DND-41 (cell line): ENCODE measurements around the gene SPRED1.

ENCODE experiments used
- ATAC-seq: fragments of 200-7000 bp; cut with Tn5 transposase; 3 replicates; pipeline ENCODE4 v1.9.1; 2021; ENCODE audit warnings: low read depth; ENCODE audit not compliant: insufficient read depth
- DNase-seq: peaks from one replicate; pipeline ENCODE4 v3.0.0-alpha.2; 2020
- H2AFZ ChIP-seq: 2 replicates; pipeline ENCODE4 v1.6.0; 2012; ENCODE audit warnings: low read depth, low read length
- H3K27ac ChIP-seq: 2 replicates; pipeline ENCODE4 v1.5.1; 2012; ENCODE audit warnings: low read length, inconsistent platforms
- H3K27me3 ChIP-seq: fragments of 200-600 bp; sonication (generic); 2 replicates; pipeline ENCODE4 v1.6.0; 2012; ENCODE audit warnings: low read length, mild to moderate bottlenecking, inconsistent platforms; ENCODE audit not compliant: insufficient read depth, poor library complexity
- H3K36me3 ChIP-seq: 2 replicates; pipeline ENCODE4 v1.5.1; 2012; ENCODE audit warnings: low read length, inconsistent platforms; ENCODE audit not compliant: insufficient read depth
- H3K4me1 ChIP-seq: 2 replicates; pipeline ENCODE4 v1.5.1; 2012; ENCODE audit warnings: mild to moderate bottlenecking, low read length; ENCODE audit not compliant: insufficient read depth
- H3K4me2 ChIP-seq: 2 replicates; pipeline ENCODE4 v1.6.0; 2012; ENCODE audit warnings: mild to moderate bottlenecking, moderate library complexity, low read length, inconsistent platforms; ENCODE audit not compliant: insufficient read depth
- H3K4me3 ChIP-seq, 2 experiments: fragments of 200-600 bp in 1 of 2; shearing (Covaris generic) in 1 of 2; 2 replicates each; pipeline ENCODE4 v1.5.1; 2012 to 2016; ENCODE audit warnings: inconsistent platforms in 2 of 2, low read length in 2 of 2, mild to moderate bottlenecking in 2 of 2, low read depth in 1 of 2, moderate library complexity in 1 of 2
- H3K79me2 ChIP-seq: 2 replicates; pipeline ENCODE4 v1.6.0; 2012; ENCODE audit warnings: low read length, inconsistent platforms; ENCODE audit not compliant: insufficient read depth
- H3K9ac ChIP-seq: 2 replicates; pipeline ENCODE4 v1.6.0; 2012; ENCODE audit warnings: low read depth, mild to moderate bottlenecking, inconsistent platforms, low read length, moderate library complexity
- H3K9me3 ChIP-seq: 2 replicates; pipeline ENCODE4 v1.5.1; 2012; ENCODE audit warnings: low read length, moderate library complexity, mild to moderate bottlenecking, inconsistent platforms; ENCODE audit not compliant: insufficient read depth, severe bottlenecking
- H4K20me1 ChIP-seq: 2 replicates; pipeline ENCODE4 v1.6.0; 2012; ENCODE audit warnings: low read length; ENCODE audit not compliant: insufficient read depth
- EZH2 ChIP-seq: IDR thresholded peaks from 3 replicates; pipeline ENCODE4 v1.6.1; 2012; ENCODE audit warnings: borderline replicate concordance, low read depth, mild to moderate bottlenecking, moderate library complexity, low read length, inconsistent platforms; ENCODE audit not compliant: severe bottlenecking
- TF ChIP-seq, protein P1 (sequence below): IDR thresholded peaks from 2 replicates; pipeline ENCODE4 v1.5.1; 2012; ENCODE audit warnings: borderline replicate concordance, low read length, moderate library complexity, mild to moderate bottlenecking; ENCODE audit not compliant: poor library complexity, severe bottlenecking; ENCODE audit errors: extremely low read depth

The SPRED1 gene

DNA sequence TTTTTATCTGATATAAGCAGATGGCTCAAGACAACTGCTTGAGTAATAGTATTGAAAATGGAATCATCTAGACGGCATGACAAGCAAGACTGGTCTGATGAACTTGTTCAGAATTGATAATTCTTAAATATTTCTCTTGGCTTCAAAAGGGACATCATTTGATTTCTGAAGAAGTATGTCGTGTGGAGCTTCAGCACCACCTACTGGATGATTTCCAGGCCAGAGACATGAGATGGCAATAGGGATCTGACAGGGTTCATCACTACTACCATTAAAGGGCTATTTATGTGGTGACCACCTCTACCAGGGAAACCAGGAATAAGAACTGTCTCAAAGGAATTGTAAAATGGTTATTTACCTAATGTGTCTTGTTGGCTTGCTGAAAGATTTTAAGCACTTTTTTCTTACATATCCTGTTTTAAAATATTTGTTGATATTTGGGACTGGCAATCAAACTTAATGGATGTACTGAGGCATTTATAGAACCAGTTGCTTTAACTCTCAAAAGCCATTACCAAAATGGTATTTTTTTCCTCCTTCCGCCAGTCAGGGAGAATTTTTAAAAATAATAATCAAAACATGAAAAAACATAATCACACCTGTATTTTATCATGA, 101.8 kb downstream of the SPRED1 start:
- Histone ChIP-seq H3K27ac (no peak overlapping the region), H3K9ac (no peak overlapping the region), H3K4me1 (no peaks in the 10 kb centered on the region), H3K9me3 (no peaks in the 10 kb centered on the region), H3K4me2 (no peak overlapping the region), H3K27me3 (no peaks in the 10 kb centered on the region), H3K36me3 (no peaks in the 10 kb centered on the region), H4K20me1 (no peaks in the 10 kb centered on the region), H3K4me3 (no peak overlapping the region), H3K79me2 (no peaks in the 10 kb centered on the region), H2AFZ (no peak overlapping the region)
- ATAC-seq (no peak), DNase-seq (peak; percentile 40)
- TF ChIP-seq, protein P1, sequence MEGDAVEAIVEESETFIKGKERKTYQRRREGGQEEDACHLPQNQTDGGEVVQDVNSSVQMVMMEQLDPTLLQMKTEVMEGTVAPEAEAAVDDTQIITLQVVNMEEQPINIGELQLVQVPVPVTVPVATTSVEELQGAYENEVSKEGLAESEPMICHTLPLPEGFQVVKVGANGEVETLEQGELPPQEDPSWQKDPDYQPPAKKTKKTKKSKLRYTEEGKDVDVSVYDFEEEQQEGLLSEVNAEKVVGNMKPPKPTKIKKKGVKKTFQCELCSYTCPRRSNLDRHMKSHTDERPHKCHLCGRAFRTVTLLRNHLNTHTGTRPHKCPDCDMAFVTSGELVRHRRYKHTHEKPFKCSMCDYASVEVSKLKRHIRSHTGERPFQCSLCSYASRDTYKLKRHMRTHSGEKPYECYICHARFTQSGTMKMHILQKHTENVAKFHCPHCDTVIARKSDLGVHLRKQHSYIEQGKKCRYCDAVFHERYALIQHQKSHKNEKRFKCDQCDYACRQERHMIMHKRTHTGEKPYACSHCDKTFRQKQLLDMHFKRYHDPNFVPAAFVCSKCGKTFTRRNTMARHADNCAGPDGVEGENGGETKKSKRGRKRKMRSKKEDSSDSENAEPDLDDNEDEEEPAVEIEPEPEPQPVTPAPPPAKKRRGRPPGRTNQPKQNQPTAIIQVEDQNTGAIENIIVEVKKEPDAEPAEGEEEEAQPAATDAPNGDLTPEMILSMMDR: peak; percentile 74
- no peak for TF ChIP-seq EZH2

DNA sequence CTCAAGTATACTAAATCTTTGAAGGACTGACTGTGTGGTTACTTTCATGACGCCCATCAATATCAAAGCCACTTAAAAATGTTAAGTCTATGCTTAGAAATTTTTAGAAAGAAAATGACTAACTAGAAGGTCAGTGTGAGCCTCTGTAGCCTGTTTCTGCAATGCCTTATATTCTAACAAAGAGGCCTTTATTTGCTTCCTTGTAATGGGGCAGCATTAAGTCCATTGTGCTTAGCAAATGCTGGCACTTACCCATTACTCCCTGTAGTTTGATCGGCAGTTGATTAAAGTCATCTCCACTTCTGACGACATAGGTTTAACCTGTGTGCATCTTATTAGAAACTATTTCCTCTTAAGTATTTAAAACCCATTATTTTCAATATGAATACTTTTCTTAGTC, 109.7 kb downstream of the SPRED1 start:
- Histone ChIP-seq H3K4me1 (no peaks in the 10 kb centered on the region), H4K20me1 (no peaks in the 10 kb centered on the region), H3K27ac (no peak overlapping the region), H3K9me3 (no peaks in the 10 kb centered on the region), H3K9ac (no peak overlapping the region), H3K27me3 (no peaks in the 10 kb centered on the region), H3K36me3 (no peaks in the 10 kb centered on the region), H2AFZ (no peak overlapping the region), H3K4me3 (no peak overlapping the region), H3K79me2 (no peaks in the 10 kb centered on the region), H3K4me2 (no peak overlapping the region)
- ATAC-seq (no peak), DNase-seq (no peak)
- TF ChIP-seq, protein P1: no peak
- no peak for TF ChIP-seq EZH2

DNA sequence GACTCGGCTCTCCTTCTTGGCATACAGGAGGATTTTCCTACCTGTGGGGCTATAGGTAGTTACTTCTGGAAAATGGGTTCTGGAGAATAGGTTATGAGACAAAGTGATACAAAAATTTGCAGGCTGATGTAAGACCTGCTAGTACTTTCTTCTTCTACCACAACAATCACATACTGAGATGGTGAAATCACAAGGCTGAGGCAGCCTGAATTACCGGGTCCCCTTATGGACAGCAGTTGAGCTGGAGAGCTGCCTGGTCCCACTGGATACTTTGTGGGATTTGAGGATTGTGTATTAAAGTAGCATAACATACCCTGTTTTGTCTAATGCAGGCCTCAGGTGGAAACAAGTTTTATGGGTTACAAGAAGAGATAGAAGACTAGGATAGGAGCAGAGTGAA, 114.8 kb downstream of the SPRED1 start:
- H3K4me1 ChIP-seq: no peaks in the 10 kb centered on the region
- H3K27ac ChIP-seq: no peak overlapping the region
- H3K79me2 ChIP-seq: no peaks in the 10 kb centered on the region
- H2AFZ ChIP-seq: no peak overlapping the region
- H3K9me3 ChIP-seq: no peaks in the 10 kb centered on the region
- no peaks in the 10 kb centered on the region for H4K20me1 ChIP-seq
- H3K27me3 ChIP-seq: no peaks in the 10 kb centered on the region
- no peak for ATAC-seq
- no peaks in the 10 kb centered on the region for H3K36me3 ChIP-seq
- no peak overlapping the region for H3K4me3 ChIP-seq
- no peak for DNase-seq
- no peak overlapping the region for H3K4me2 ChIP-seq
- H3K9ac ChIP-seq: no peak overlapping the region
- TF ChIP-seq, protein P1: no peak
- TF ChIP-seq EZH2: no peak

DNA sequence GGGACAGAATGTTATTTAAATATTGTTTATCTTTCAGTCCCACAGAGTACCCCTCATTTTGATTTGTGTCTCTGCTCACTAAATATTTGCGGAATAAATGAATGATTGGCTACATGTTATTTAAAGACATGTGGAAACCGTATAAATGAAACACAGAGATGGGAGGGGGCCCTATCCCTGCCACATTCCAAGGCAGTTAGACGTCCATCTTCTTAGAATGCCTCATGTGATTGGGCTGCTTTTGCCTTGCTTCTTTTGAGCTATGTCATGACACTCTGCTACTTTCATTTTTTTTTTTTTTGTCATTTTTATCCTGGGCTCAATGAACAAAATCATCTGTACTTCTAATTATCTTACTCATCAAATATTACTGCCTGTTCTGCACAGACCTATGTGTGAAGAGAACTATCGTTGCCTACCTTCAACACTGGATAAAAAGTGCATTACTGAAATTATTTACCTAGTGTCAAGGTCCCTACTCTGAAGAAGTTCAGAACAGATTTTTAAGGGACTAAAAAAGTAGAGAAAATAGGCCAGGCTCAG, 117.4 kb downstream of the SPRED1 start:
- Histone ChIP-seq H2AFZ (no peak overlapping the region), H3K79me2 (no peaks in the 10 kb centered on the region), H3K4me1 (no peaks in the 10 kb centered on the region), H3K27me3 (no peaks in the 10 kb centered on the region), H3K27ac (no peak overlapping the region), H3K9ac (no peak overlapping the region), H4K20me1 (no peaks in the 10 kb centered on the region), H3K36me3 (no peaks in the 10 kb centered on the region), H3K9me3 (no peaks in the 10 kb centered on the region), H3K4me3 (no peak overlapping the region), H3K4me2 (no peak overlapping the region)
- TF ChIP-seq, protein P1: no peak
- TF ChIP-seq EZH2: no peak
- ATAC-seq (no peak), DNase-seq (no peak)
